Adrenal gland (tissue), 12 donors: ENCODE data around the gene ZSWIM8. TPM values are rescaled to one million over a fixed set of nuclear protein-coding genes. Genes with fewer than 3 reads are reported as not detected.

Experiments
- DNase-seq, 7 donors: peaks; one replicate each; pipeline ENCODE4 v3.0.0-alpha.2; 2019 to 2020
- H3K27ac ChIP-seq, 5 donors: fragments of 200-600 bp; sonication (generic) in 4 of 5; 1 replicate in 3 of 5; 2 replicates in 2 of 5; pipeline versions ENCODE4 v1.5.1 to v1.8.0; 2016 to 2020; ENCODE audit warnings: mild to moderate bottlenecking in 1 of 5
- H3K27me3 ChIP-seq: fragments of 200-600 bp; 2 replicates; pipeline ENCODE4 v1.8.0; 2021
- H3K36me3 ChIP-seq, 2 donors: fragments of 200-600 bp; replicated peaks in 1 of 2; 1 replicate in 1 of 2; 2 replicates in 1 of 2; pipeline versions ENCODE4 v1.5.1 to v1.8.0; 2018 to 2022
- H3K4me1 ChIP-seq, 2 donors: fragments of 200-600 bp; replicated peaks in 1 of 2; 1 replicate in 1 of 2; 2 replicates in 1 of 2; pipeline versions ENCODE4 v1.5.1 to v1.8.0; 2018 to 2021
- H3K4me3 ChIP-seq, 4 donors: fragments of 200-600 bp; sonication (generic) in 3 of 4; one replicate each; pipeline ENCODE4 v1.5.1; 2016 to 2018
- H3K9me3 ChIP-seq, 3 donors: fragments of 200-600 bp; sonication (generic) in 1 of 3; replicated peaks in 1 of 3; 1 replicate in 2 of 3; 2 replicates in 1 of 3; pipeline versions ENCODE4 v1.5.1 to v1.8.0; 2016 to 2021
- CTCF ChIP-seq, 6 experiments: fragments of 450-650 bp in 4 of 6; fragments of 200-600 bp in 2 of 6; sonication (generic) in 1 of 6; IDR thresholded peaks; 1 replicate in 5 of 6; 2 replicates in 1 of 6; pipeline versions ENCODE4 v1.5.1 to v1.8.0; 2016 to 2021; ENCODE audit warnings: antibody characterized with exemption in 6 of 6, mild to moderate bottlenecking in 2 of 6, moderate library complexity in 1 of 6
- POLR2A ChIP-seq, 2 donors: fragments of 450-650 bp; IDR thresholded peaks; one replicate each; pipeline ENCODE4 v1.6.1; 2017; ENCODE audit warnings: antibody characterized with exemption in 2 of 2, mild to moderate bottlenecking in 2 of 2, moderate library complexity in 1 of 2
- WGBS, 4 donors: extraction: QIAGEN DNeasy Blood & Tissue Kit in 2 of 4; methylation state at CpG; one replicate each; pipeline versions ENCODE4 v1.1.5 to v1.1.7; 2013 to 2017; 5-methylcytosine and 5-hydroxymethylcytosine counted together
- intact Hi-C, 2 donors: fragments of 100-400 bp; cut with DNase I; formaldehyde crosslinking; loops; one replicate each; pipeline versions ENCODE4 v1.14.1 to v1.15.0; 2022 to 2023
- polyA plus RNA-seq, 3 donors: library from polyadenylated mRNA; stranded (reverse); fragments of 200-250 nt in 2 of 3; fragments of 350-450 nt in 1 of 3; fragmentation: Illumina TruSeq in 1 of 3; extraction: RNeasy Lipid Tissue Mini Kit (QIAGEN cat#74804) in 1 of 3; gene quantifications; one replicate each; pipeline ENCODE4 v1.2.3, GENCODE V29; 2013 to 2014
- total RNA-seq, 9 donors: library from RNA; depleted of rRNA in 4 of 9; stranded (reverse); fragments of >200 nt in 4 of 9; fragments of 120-200 nt in 1 of 9; fragmentation: NEBNext Ultra II Directional in 1 of 9; extraction: Animal tissue kit (Norgen Biotek cat#: 25700) in 1 of 9; gene quantifications; one replicate each; pipeline versions ENCODE4 v1.1.0 to v1.2.4, GENCODE V29; 2013 to 2023
- donor health status: healthy with polysubstance abuse.
- donor health status: Bipolar disorder and iron deficiency.
- donor health status: DM: yes; HTN: yes; CAD: no.
- donor health status: DM: no; HTN: no; CAD: no.
- donor health status: DM: no; HTN: no; CAD: no.
- donor health status: DM: yes; HTN: yes; CAD: no.

ZSWIM8 gene
- total and polyA plus RNA-seq, 12 donors = 55.7 to 714 (median 114) TPM

- Histone ChIP-seq H3K4me3 (no peak overlapping the region), H3K27me3 (no peaks in the 10 kb centered on the region), H3K27ac (peak overlapping the region in 3 of 5 donors; percentile 12 to 72 (median 67)), H3K4me1 (no peaks in the 10 kb centered on the region), H3K36me3 (peaks cover 0 to 21% of the 10 kb centered on the region in 2 donors), H3K9me3 (no peaks in the 10 kb centered on the region)
- no peak for TF ChIP-seq CTCF (IDR thresholded peaks at IDR 0.05)
- TF ChIP-seq POLR2A (IDR thresholded peaks at IDR 0.05) = no peak
- intact Hi-C loops = loop anchor here in 1 of 2 donors (10.0 kb wide), 1 partner anchor 58 kb away; the partner anchor contains the start of gene CAMK2G
- 79 to 91% (median 86%) methylated on average over 8 to 10 of the region's 10 CpGs for WGBS, 4 donors
- peak in 1 of 7 donors; percentile 55 for DNase-seq
Measured at GRCh38 chr10:73816917-73817729, 31.7 kb downstream of the ZSWIM8 start.

GRCh38 chr10:73817826-73818225, 32.4 kb downstream of the ZSWIM8 start:
- peaks cover 0 to 21% of the 10 kb centered on the region in 2 donors for H3K36me3 ChIP-seq

GRCh38 chr10:73818402-73818801, 33.0 kb downstream of the ZSWIM8 start:
- H3K27ac ChIP-seq = no peak overlapping the region
- H3K36me3 ChIP-seq = peaks cover 0 to 21% of the 10 kb centered on the region in 2 donors
- DNase-seq = no peak
- H3K9me3 ChIP-seq = no peaks in the 10 kb centered on the region
- 82 to 90% (median 89%) methylated on average over 7 to 10 of the region's 10 CpGs for WGBS, 4 donors
- no peaks in the 10 kb centered on the region for H3K27me3 ChIP-seq
- no peaks in the 10 kb centered on the region for H3K4me1 ChIP-seq
- intact Hi-C loops = loop anchor here in 1 of 2 donors (10.0 kb wide), 1 partner anchor 56 kb away; the partner anchor contains the start of gene CAMK2G
- no peak overlapping the region for H3K4me3 ChIP-seq
- no peak for TF ChIP-seq CTCF (IDR thresholded peaks at IDR 0.05)

More at GRCh38 chr10:73817826-73818225, 32.4 kb downstream of the ZSWIM8 start:
- no peak for DNase-seq
- H3K4me3 ChIP-seq = no peak overlapping the region
- no peaks in the 10 kb centered on the region for H3K4me1 ChIP-seq
- WGBS, 4 donors = 91 to 97% (median 96%) methylated on average over 4 to 5 of the region's 5 CpGs
- no peaks in the 10 kb centered on the region for H3K27me3 ChIP-seq
- TF ChIP-seq CTCF (IDR thresholded peaks at IDR 0.05) (no peak), POLR2A (IDR thresholded peaks at IDR 0.05) (no peak)
- H3K9me3 ChIP-seq = no peaks in the 10 kb centered on the region
- H3K27ac ChIP-seq = no peak overlapping the region
- intact Hi-C loops = loop anchor here in 1 of 2 donors (10.0 kb wide), 1 partner anchor 57 kb away; the partner anchor contains the start of gene CAMK2G

- no peak for TF ChIP-seq POLR2A (IDR thresholded peaks at IDR 0.05)
- no peak for TF ChIP-seq CTCF (IDR thresholded peaks at IDR 0.05)
- Histone ChIP-seq H3K27ac (peak overlapping the region in 1 of 5 donors; percentile 34), H3K4me1 (no peaks in the 10 kb centered on the region), H3K36me3 (peaks cover 0 to 21% of the 10 kb centered on the region in 2 donors), H3K9me3 (no peaks in the 10 kb centered on the region), H3K27me3 (no peaks in the 10 kb centered on the region), H3K4me3 (no peak overlapping the region)
- intact Hi-C loops = loop anchor here in 1 of 2 donors (10.0 kb wide), 1 partner anchor 56 kb away; the partner anchor contains the start of gene CAMK2G
- no peak for DNase-seq
- 66 to 84% (median 70%) methylated on average over 5 of the region's 5 CpGs for WGBS, 4 donors
Measured at GRCh38 chr10:73819081-73819480, 33.7 kb downstream of the ZSWIM8 start.
